Endothelial cell of umbilical vein (primary cell): ENCODE results near the gene MAGEB16. TPM values are rescaled to one million over a fixed set of nuclear protein-coding genes. Genes with fewer than 3 reads are reported as not detected.

Experiments used
- polyA plus RNA-seq, 4 experiments: library from polyadenylated mRNA; depleted of rRNA in 3 of 4; stranded (reverse) in 3 of 4; unstranded in 1 of 4; fragments of >200 nt; gene quantifications; 2 replicates each; pipeline versions ENCODE4 v1.2.1 to v1.2.3, GENCODE V29; 2011 to 2012; ENCODE audit warnings: missing spikeins in 1 of 4
- total RNA-seq: library from RNA; stranded (reverse); gene quantifications from 2 replicates; pipeline ENCODE4 v1.2.3, GENCODE V29; 2021

The MAGEB16 gene
- total and polyA plus RNA-seq, 2 donors (not counting 3 experiments of a cell fraction or from before 2014, with no cell fraction given): not detected

Other genes with a start within 250 kb of the MAGEB16 start
- not detected in 2 replicates for gene CFAP47, start 121.4 kb downstream of the MAGEB16 start, total RNA-seq
- gene CFAP47, start 121.4 kb downstream of the MAGEB16 start, polyA plus RNA-seq: 0.06 TPM in 1 of 2 replicates, not detected in the other